Stimulated activated CD8-positive, alpha-beta memory T cell treated with anti-CD3 and anti-CD28 coated beads, Interleukin-12 subunit alpha, Interleukin-12 subunit beta, amount 100 ng/mL, for 4 hours (primary cell): ENCODE measurements around the gene CCDC201.
"Not testable (repeated sequence)": the region's sequence is repeated elsewhere in the genome, so short reads cannot be mapped to it uniquely, and the experiment has no call there.

ENCODE experiments used
- DNase-seq: peaks from one replicate; pipeline ENCODE4 v3.0.0-alpha.2; 2020; ENCODE audit warnings: low read depth

Gene CCDC201

DNA sequence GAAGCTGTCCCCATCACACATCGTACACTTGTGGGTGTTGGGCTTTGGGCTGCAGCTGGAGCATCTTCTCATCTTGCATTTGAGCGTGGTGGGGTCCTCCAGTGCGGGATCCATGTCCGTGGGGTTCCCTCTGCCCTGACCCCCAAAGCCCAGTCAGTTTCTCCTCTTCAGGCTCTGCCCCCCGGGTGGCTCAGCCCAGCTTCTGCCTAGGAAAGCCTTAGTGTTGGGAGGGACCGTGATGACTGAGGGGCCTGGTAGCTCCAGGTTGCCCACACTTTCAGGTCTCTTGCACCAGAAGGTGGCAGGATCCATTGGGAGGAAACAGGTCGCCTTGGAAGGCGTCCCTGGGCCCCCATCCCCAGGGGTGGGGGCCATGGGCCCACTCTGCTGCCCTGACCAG, 55.9 kb downstream of the CCDC201 start:
- DNase-seq = not testable (repeated sequence)

DNA sequence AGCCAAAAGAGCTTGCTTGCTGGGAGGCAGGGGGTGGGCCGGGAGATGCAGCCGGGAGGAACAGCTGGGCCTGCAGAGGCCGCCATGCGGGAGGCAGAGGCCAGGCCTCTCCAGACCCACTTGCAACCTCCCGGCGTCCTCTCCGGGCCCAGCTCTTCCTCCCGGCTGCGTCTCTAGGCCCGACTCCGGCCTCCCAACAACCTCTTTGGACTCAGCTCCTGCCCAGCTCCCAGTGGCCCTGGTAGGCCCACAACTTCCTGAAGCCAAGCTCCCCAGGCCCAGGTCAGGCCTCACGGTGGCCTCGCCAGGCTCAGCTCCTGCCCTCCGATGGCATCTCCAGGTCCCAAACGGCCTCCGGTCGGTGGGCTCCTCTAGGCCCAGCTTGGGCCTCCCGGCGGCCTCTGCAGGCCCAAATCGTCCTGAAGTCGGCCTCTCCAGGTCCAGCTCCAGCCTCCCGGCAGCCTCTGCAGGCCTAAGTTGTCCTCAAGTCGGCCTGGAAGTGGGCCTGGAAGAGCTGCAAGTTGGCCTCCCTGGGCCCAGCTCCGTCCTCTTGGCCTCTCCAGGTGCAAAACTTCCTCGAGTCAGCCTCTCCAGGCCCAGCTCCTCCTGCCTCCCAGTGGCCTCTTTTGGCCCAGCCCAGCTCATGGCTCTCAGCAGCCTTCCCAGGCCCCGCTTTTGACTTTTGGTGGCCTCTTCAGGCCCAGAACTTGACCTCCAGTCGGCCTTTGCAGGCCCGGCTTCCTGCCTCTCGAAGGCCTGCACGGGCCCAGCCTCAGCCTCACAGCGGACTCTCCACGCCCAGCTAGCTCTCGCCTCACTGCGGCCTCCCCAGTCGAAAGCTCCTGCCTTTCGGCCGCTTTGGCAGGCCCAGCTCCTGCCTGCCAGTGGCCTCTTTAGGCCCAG, 58.4 kb downstream of the CCDC201 start:
- not testable (repeated sequence) for DNase-seq

DNA sequence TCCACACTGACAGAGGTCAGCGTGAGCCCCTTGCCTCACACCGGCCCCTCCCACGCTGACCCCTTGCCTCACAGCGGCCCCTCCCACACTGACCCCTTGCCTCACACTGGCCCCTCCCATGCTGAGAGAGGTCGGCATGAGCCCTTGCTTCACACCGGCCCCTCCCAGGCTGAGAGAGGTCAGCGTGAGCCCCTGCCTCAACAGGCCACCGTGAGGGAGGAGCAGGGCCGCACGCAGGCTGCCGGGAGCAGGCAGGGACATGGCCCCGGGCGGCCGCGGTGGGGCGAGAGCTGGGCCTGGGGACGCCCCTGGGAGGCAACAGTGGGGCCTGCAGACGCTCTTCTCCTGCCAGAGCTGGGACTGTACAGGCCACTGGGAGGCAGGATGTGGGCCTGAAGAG, 59.1 kb downstream of the CCDC201 start:
- DNase-seq = not testable (repeated sequence)

DNA sequence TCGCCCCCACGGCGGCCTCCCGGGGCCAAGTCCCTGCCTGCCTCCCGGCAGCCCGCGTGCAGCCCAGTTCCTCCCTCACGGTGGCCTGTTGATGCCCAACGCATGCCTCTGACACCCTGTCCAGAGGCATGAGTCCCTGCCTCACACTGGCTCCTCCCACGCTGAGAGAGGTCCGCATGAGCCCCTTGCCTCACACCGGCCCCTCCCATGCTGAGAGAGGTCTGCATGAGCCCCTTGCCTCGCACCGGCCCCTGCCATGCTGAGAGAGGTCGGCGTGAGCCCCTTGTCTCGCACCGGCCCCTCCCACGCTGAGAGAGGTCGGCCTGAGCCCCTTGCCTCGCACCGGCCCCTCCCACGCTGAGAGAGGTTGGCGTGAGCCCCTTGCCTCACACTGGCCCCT, 59.9 kb downstream of the CCDC201 start:
- no peak for DNase-seq

DNA sequence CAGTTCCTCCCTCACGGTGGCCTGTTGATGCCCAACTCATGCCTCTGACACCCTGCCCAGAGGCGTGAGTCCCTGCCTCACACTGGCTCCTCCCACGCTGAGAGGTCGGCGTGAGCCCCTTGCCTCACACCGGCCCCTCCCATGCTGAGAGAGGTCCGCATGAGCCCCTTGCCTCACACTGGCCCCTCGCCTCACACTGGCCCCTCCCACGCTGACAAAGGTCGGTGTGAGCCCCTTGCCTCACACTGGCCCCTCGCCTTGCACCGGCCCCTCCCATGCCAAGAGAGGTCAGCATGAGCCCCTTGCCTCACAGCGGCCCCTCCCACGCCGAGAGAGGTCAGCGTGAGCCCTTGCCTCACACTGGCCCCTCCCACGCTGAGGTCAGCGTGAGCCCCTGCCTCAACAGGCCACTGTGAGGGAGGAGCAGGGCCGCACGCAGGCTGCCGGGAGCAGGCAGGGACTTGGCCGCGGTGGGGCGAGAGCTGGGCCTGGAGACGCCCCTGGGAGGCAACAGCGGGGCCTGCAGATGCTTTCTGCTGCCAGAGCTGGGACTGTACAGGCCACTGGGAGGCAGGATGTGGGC, 61.1 kb downstream of the CCDC201 start:
- DNase-seq = not testable (repeated sequence)

DNA sequence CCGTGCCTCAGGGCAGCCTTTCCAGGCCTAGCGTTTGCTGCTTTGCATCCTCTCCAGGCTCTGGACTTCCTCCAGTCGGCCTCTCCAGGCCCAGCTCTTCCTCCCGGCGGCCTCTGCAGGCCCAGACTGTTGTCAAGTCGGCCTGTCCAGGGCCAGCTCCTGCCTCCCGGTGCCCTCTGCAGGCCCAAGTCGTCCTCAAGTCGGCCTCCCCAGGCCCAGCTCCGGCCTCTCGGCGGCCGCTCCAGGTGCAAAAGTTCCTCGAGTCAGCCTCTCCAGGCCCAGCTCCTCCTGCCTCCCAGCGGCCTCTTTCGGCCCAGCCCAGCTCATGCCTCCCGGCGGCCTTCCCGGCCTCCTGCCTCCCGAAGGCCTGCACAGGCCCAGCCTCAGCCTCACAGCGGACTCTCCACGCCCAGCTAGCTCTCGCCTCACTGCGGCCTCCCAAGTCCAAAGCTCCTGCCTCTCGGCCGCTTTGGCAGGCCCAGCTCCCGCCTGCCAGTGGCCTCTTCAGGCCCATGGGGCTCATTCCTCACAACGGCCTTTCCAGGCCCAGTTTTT, 62.4 kb downstream of the CCDC201 start:
- DNase-seq = not testable (repeated sequence)
